HG02588 (cell line): Measurements from ENCODE around the gene C6orf47.
"Not testable (repeated sequence)": the region's sequence is repeated elsewhere in the genome, so short reads cannot be mapped to it uniquely, and the experiment has no call there.

ENCODE experiments used
- ATAC-seq: cut with Tn5 transposase; IDR thresholded peaks from one replicate; pipeline ENCODE4 v1.9.1; 2021; ENCODE audit warnings: mild to moderate bottlenecking, moderate library complexity; ENCODE audit not compliant: unreplicated experiment

The C6orf47 gene

DNA sequence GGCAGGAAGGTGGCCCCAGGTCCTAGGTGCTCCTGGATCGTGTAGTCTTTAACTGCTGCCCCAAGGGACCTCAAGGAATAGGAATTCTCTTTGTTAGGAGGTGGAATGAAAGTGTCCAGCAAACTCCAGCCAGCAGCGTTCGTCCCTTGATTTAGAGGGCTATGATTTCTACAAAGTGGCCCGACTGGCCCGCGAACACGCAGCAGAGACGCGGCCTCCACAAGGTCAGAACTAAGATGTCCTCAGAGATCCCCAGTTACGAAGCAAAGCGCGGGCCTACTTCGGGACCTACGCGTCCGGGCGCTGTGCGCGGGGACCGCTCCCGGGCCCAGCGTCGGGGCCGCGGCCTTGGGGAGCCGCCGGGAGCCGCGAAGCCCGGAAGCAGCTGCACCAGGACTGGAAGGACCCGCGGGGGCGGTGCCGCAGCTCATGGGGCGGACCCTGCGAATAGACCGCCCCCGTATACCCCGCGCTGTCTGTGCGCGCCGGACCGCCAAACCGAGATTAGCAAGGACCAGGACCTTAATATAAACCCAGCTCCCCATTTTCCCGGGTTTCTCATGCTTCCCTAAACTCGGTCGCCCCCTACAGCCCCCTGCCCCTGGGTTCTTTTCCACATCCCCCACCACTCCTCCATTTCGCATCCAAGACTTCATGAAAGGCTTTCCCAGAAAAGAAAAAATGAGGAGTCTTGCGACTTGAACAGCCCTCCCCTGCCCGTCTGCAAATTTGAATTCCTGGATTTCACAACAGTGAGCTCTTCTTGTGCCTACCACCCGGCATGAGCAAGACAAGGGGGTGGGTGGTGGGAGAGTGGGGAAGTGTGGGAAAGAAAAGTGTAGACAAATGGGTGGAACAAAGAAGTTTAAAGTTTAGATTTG lies at the start of gene C6orf47:
C6orf47 (minus strand) TSS at position 398 of the 881 bp plus-strand sequence. CDS start 831 bp downstream, outside the sequence.
- no peak for ATAC-seq

GRCh38 chr6:31709157-31709556 lies 48.6 kb upstream of the C6orf47 start:
- not testable (repeated sequence) for ATAC-seq

GRCh38 chr6:31708224-31708623 lies 47.6 kb upstream of the C6orf47 start:
- no peak for ATAC-seq

- no peak for ATAC-seq
These were observed 47.1 kb upstream of the C6orf47 start for GRCh38 chr6:31707701-31708100.

GRCh38 chr6:31706599-31706998 lies 46.0 kb upstream of the C6orf47 start, which contains the start of gene LY6G6F:
Gene LY6G6F, plus strand, starts transcription at chr6:31706866. Its CDS starts 41 bp downstream, at chr6:31706907.
- ATAC-seq, result no peak

DNA sequence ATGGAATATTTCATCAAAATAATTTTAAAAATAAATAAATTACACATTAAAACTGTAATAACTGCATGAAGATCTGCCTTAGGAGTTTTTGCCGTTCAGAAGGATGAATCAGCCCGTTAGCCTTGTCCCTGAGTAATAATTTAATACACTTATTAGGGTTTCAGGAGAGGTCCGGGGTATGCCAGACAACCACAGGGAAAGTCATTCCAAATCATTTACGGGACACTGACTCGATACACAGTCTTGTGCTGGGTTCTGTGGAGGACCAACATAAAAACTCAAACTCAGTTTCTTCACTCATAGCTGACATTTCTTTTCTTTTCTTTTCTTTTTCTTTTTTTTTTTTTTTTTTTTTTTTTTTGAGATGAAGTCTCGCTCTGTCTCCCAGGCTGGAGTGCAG lies 45.4 kb upstream of the C6orf47 start:
- no peak for ATAC-seq

- peak; percentile 89 for ATAC-seq
These were observed 42.5 kb upstream of the C6orf47 start, which contains the start of gene ABHD16A for GRCh38 chr6:31702819-31703716. Gene ABHD16A, minus strand, starts transcription at chr6:31703324. Its CDS starts 43 bp downstream, at chr6:31703281.

DNA sequence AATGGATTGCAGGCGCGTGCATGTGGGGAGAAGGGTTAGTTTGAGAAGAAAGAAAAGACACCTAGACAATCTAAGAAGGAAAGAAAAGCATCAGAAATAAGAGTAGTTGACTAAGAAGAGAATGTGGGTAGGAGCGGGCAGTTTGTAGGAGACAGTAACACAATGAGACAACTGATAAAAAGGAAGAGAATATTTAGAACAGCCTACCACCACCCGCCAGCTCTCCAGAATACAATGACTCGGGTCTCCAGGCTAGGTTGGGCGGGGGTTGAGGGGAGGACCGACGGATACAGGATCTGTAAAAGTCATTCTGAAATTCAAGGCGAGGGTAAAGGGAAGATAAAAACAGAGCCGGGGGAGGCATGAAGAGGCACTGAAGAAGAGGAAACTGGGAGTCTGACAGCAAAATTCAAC lies 41.8 kb upstream of the C6orf47 start:
- no peak for ATAC-seq

GRCh38 chr6:31701666-31702404 lies 41.3 kb upstream of the C6orf47 start:
- ATAC-seq, result no peak

DNA sequence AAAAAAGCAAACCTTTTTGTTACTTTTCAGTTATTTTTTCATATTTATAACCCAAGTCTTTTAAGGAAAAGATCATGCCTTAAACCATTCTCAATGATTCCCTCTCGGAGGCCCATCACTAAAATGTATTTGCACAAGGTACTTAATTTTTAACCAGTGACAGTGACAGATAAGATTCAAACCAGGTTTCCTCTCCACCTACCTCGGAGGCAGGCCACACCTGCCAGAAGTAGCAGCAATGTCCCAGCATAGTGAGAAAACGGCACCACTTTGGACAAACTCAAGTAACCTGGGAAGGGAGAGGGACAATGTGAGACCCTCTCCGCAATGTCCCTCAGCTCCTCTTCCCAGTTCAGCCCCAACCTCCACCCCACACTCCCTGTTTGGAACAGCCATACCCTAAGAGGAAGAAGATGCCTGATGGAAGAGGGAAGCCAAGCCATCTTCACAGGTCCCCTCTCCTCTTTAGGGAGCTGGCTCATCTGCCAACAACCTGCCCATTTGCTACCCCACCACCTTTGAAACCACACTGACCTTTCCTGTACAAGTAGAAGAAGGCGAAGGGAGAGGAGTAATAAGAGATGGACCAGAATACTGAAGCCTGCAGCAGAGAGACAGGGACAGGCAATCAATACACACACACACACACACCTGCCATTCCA lies 40.3 kb upstream of the C6orf47 start:
- no peak for ATAC-seq

DNA sequence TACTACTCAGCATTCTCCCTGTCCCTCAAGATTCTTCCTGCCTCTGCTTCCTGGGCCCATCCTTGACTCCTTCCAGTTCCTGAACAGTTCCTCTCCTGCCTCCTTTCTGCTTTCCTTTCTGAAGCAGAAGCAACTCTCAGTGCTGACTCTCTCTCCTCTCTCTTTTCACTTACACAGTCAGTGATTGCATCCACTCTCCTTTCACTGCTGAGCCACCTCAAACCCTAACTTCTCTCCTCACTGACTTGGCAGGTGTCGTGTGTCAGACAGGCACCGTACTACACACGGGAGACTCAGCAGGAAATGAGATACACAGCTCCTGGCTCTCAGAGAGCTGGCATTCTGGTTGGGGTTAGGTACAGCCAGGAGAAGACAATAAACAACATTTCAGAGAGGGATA lies 37.0 kb upstream of the C6orf47 start:
- no peak for ATAC-seq

DNA sequence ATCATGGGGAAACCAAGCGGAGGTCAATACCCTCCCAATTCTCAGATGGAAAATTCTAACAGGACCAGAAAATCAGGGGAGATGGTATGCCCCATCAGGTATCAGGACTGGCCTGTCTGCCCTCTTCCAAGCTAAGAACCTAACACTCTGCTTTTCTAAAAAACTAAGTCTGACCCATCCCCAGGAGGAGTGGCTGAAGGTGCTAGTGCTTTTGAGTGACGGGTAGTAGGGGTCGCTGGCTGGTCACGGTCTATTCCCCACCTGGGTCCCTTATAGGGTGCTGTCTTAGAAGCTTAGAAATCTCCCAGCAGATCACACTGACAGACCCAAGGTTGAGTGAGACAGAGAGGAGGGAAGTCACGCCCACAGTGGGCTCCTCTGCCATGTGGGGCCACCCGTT lies 33.0 kb upstream of the C6orf47 start:
- ATAC-seq, result no peak

GRCh38 chr6:31692886-31693285 lies 32.3 kb upstream of the C6orf47 start:
- no peak for ATAC-seq

- ATAC-seq, result no peak
These were observed 31.8 kb upstream of the C6orf47 start for GRCh38 chr6:31692353-31692752.

GRCh38 chr6:31691564-31692108 lies 31.1 kb upstream of the C6orf47 start:
- ATAC-seq, result no peak

DNA sequence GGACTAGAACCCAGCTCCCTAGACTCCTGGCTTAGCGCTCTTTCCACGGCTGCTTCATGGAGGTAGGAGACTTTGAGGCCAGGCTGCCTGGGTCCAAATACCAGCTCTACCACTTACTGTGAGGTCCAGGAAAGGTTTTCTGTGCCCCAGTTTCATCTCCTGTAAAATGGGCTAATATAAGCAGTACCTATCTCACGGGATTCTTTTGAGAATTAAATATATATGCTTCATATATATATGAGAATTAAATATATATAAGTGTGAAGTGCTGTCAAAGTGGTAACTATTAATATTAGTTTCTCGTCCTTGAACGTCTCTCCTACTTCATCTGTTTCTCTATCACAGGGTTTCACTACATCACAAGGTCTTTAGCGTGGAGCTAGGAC lies 30.5 kb upstream of the C6orf47 start:
- no peak for ATAC-seq

GRCh38 chr6:31690231-31691077 lies 29.9 kb upstream of the C6orf47 start:
- ATAC-seq, result no peak

GRCh38 chr6:31689249-31690110 lies 28.9 kb upstream of the C6orf47 start:
- no peak for ATAC-seq
